Measurements from ENCODE around the gene STIP1. TPM values are rescaled to one million over a fixed set of nuclear protein-coding genes. Genes with fewer than 3 reads are reported as not detected.

Gene STIP1
- total and polyA plus RNA-seq, 9 of the 15 experiments (the other 6 are each of a cell fraction or from before 2014, with no cell fraction given), result 58.1 to 465 (median 346) TPM

DNA sequence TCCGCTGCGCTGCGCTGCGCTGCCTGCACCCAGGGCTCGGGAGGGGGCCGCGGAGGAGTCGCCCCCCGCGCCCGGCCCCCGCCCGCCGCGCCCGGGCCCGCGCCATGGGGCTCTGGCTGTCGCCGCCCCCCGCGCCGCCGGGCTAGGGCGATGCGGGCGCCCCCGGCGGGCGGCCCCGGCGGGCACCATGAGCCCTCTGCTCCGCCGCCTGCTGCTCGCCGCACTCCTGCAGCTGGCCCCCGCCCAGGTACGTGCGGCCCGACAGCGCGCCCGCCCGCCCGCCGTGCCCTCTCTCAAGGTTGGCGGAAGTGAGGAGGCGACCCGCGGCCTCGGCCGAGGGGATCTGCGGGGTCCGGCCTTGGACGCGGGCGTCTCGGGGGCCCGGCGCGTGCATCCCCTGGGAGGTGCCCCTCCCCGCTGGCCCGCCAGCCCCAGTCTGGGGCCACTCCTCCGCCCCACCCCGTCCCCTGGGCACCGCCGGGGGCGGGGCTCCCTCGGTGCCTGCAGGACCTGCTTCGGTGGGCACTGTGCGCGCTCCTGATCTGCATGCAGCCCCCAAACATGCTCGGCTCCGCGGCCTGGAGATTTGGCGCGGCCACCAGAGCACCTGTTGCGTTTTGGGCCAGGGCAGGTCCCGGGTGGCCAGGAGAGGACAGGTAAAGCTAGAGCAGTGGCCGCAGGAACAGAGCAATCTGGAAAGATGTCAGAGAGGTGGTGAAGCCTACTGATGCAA lies 48.8 kb downstream of the STIP1 start (continued):
- TF ChIP-seq, protein P1, sequence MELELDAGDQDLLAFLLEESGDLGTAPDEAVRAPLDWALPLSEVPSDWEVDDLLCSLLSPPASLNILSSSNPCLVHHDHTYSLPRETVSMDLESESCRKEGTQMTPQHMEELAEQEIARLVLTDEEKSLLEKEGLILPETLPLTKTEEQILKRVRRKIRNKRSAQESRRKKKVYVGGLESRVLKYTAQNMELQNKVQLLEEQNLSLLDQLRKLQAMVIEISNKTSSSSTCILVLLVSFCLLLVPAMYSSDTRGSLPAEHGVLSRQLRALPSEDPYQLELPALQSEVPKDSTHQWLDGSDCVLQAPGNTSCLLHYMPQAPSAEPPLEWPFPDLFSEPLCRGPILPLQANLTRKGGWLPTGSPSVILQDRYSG (tag; conservative IDR thresholded peaks at IDR 0.05; ENCODE audit: low read depth), result no peak
- TF ChIP-seq, protein P2, sequence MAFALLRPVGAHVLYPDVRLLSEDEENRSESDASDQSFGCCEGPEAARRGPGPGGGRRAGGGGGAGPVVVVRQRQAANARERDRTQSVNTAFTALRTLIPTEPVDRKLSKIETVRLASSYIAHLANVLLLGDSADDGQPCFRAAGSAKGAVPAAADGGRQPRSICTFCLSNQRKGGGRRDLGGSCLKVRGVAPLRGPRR (CRISPR knock-in tag; IDR thresholded peaks at IDR 0.05), result no peak
- TF ChIP-seq ZC3H8 (IDR thresholded peaks at IDR 0.05) (no peak), SIN3A (IDR thresholded peaks at IDR 0.05; ENCODE audit: borderline replicate concordance in 2 of 2, control insufficient read depth in 1 of 2, low read depth in 2 of 2, low read length in 2 of 2) (peak in 1 of 2 experiments; percentile 41; a peak in 1 of 4 replicates), CTBP1 (IDR thresholded peaks at IDR 0.05; ENCODE audit: borderline replicate concordance) (peak; percentile 35; the same call in 1 of the 2 replicates), SNRNP70 (optimal IDR thresholded peaks at IDR 0.05; ENCODE audit: low read depth, low read length) (no peak), ZNF699 (CRISPR knock-in tag; IDR thresholded peaks at IDR 0.05; ENCODE audit: insufficient replicate concordance) (no peak), EGR1 (conservative IDR thresholded peaks at IDR 0.05) (0 out of 2 replicates have a peak, but pooled peaks have one; percentile 4)
- TF ChIP-seq, protein P3, sequence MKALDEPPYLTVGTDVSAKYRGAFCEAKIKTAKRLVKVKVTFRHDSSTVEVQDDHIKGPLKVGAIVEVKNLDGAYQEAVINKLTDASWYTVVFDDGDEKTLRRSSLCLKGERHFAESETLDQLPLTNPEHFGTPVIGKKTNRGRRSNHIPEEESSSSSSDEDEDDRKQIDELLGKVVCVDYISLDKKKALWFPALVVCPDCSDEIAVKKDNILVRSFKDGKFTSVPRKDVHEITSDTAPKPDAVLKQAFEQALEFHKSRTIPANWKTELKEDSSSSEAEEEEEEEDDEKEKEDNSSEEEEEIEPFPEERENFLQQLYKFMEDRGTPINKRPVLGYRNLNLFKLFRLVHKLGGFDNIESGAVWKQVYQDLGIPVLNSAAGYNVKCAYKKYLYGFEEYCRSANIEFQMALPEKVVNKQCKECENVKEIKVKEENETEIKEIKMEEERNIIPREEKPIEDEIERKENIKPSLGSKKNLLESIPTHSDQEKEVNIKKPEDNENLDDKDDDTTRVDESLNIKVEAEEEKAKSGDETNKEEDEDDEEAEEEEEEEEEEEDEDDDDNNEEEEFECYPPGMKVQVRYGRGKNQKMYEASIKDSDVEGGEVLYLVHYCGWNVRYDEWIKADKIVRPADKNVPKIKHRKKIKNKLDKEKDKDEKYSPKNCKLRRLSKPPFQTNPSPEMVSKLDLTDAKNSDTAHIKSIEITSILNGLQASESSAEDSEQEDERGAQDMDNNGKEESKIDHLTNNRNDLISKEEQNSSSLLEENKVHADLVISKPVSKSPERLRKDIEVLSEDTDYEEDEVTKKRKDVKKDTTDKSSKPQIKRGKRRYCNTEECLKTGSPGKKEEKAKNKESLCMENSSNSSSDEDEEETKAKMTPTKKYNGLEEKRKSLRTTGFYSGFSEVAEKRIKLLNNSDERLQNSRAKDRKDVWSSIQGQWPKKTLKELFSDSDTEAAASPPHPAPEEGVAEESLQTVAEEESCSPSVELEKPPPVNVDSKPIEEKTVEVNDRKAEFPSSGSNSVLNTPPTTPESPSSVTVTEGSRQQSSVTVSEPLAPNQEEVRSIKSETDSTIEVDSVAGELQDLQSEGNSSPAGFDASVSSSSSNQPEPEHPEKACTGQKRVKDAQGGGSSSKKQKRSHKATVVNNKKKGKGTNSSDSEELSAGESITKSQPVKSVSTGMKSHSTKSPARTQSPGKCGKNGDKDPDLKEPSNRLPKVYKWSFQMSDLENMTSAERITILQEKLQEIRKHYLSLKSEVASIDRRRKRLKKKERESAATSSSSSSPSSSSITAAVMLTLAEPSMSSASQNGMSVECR (CRISPR knock-in tag; IDR thresholded peaks at IDR 0.05), result peak; percentile 37; the same call in 1 of the 2 replicates
- TF ChIP-seq, protein P4, sequence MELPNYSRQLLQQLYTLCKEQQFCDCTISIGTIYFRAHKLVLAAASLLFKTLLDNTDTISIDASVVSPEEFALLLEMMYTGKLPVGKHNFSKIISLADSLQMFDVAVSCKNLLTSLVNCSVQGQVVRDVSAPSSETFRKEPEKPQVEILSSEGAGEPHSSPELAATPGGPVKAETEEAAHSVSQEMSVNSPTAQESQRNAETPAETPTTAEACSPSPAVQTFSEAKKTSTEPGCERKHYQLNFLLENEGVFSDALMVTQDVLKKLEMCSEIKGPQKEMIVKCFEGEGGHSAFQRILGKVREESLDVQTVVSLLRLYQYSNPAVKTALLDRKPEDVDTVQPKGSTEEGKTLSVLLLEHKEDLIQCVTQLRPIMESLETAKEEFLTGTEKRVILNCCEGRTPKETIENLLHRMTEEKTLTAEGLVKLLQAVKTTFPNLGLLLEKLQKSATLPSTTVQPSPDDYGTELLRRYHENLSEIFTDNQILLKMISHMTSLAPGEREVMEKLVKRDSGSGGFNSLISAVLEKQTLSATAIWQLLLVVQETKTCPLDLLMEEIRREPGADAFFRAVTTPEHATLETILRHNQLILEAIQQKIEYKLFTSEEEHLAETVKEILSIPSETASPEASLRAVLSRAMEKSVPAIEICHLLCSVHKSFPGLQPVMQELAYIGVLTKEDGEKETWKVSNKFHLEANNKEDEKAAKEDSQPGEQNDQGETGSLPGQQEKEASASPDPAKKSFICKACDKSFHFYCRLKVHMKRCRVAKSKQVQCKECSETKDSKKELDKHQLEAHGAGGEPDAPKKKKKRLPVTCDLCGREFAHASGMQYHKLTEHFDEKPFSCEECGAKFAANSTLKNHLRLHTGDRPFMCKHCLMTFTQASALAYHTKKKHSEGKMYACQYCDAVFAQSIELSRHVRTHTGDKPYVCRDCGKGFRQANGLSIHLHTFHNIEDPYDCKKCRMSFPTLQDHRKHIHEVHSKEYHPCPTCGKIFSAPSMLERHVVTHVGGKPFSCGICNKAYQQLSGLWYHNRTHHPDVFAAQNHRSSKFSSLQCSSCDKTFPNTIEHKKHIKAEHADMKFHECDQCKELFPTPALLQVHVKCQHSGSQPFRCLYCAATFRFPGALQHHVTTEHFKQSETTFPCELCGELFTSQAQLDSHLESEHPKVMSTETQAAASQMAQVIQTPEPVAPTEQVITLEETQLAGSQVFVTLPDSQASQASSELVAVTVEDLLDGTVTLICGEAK (IDR thresholded peaks at IDR 0.05), result 0 out of 2 replicates have a peak, but pooled peaks have one; percentile 22
- TF ChIP-seq, protein P4 (CRISPR knock-in tag; IDR thresholded peaks at IDR 0.05), result no peak
